Measurements from ENCODE around the gene FAM184B.

FAM184B gene

DNA sequence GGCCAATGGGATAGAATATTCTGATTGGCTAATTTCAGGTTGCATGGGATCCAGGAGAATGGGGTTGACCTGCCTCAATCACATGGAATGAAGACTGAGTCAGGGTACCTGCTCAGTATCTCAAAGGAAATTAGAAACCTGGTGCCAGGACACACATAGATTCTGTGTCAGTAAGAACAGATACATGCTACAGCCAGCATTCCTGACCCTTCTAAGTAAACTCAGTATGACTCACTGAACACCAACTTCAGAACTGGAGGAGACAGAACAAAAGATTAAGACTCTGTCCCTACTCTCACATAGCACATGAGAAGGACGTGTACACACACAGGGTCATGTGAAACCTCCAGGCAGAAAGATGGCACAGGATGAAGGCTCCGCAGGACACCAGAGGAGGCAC is 54.5 kb downstream of the FAM184B start:
- H3K4ac ChIP-seq (ENCODE audit: low read depth in 1 of 2, low read length in 2 of 2) = no peak overlapping the region
- H3K36me3 ChIP-seq (ENCODE audit: control insufficient read depth in 1 of 2, insufficient read depth in 2 of 2, low read depth in 1 of 2, low read length in 2 of 2) = no peaks in the 10 kb centered on the region
- H3K18ac ChIP-seq (ENCODE audit: low read depth in 1 of 2, low read length in 2 of 2) = no peak overlapping the region
- peaks cover 4% of the 10 kb centered on the region for H3K9me3 ChIP-seq (ENCODE audit: control insufficient read depth, low read length)
- H3K4me3 ChIP-seq (ENCODE audit: insufficient read depth in 1 of 2, low read depth in 1 of 2, low read length in 2 of 2) = no peak overlapping the region
- H2BK120ac ChIP-seq (ENCODE audit: low read depth, low read length) = no peak overlapping the region
- WGBS = 71% methylated on average over 2 of the region's 2 CpGs
- H3K4me2 ChIP-seq (ENCODE audit: low read length, poor library complexity, severe bottlenecking) = no peak overlapping the region
- no peaks in the 10 kb centered on the region for H3K4me1 ChIP-seq (ENCODE audit: control insufficient read depth, insufficient read depth, low read depth, low read length)
- H2BK5ac ChIP-seq (ENCODE audit: low read depth, low read length, poor library complexity, severe bottlenecking) = no peak overlapping the region
- H4K8ac ChIP-seq (ENCODE audit: low read length) = no peak overlapping the region
- H2AK5ac ChIP-seq (ENCODE audit: low read length, severe bottlenecking) = no peak overlapping the region
- no peak overlapping the region for H2BK15ac ChIP-seq (ENCODE audit: low read depth, poor library complexity, severe bottlenecking)
- no peak overlapping the region for H2AFZ ChIP-seq (ENCODE audit: low read depth, low read length)
- no peaks in the 10 kb centered on the region for H3K27me3 ChIP-seq (ENCODE audit: control insufficient read depth in 1 of 2, insufficient read depth in 1 of 2, low read length in 2 of 2)
- H4K91ac ChIP-seq (ENCODE audit: low read length) = no peak overlapping the region
- no peak overlapping the region for H2BK12ac ChIP-seq (ENCODE audit: low read length in 2 of 2)
- H3K14ac ChIP-seq (ENCODE audit: low read length in 2 of 2) = no peak overlapping the region
- no peaks in the 10 kb centered on the region for H3K79me1 ChIP-seq (replicated peaks; ENCODE audit: low read length, poor library complexity, severe bottlenecking)
- no peak overlapping the region for H3K23ac ChIP-seq (ENCODE audit: low read length in 2 of 2)
- no peak overlapping the region for H3K9ac ChIP-seq (ENCODE audit: low read length)
- no peak for DNase-seq
- no peak overlapping the region for H3K27ac ChIP-seq (ENCODE audit: low read length, poor library complexity, severe bottlenecking)

DNA sequence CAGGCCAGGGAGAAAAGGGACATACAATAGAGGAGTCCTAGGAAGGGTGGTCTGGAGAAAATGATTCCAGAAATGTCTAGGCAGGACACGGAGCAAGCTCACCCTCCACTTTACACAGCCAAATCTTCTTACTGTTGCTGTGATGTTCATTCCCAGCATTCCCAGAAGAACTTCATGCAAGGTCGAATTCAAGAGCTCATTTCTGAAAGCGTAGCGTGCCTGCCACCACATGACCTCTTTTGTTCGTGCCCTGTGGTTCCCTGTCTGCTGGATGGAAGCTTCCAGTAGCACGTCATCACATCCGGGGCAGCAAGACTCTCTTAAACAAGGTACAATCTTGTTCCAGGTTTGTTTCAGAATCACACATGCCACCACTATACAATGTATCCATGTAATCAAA is 57.8 kb downstream of the FAM184B start:
- Histone ChIP-seq H3K9me3 (ENCODE audit: control insufficient read depth, low read length) (peaks cover 4% of the 10 kb centered on the region), H3K23ac (ENCODE audit: low read length in 2 of 2) (no peak overlapping the region), H3K4me1 (ENCODE audit: control insufficient read depth, insufficient read depth, low read depth, low read length) (peaks cover 3% of the 10 kb centered on the region), H3K4me3 (ENCODE audit: insufficient read depth in 1 of 2, low read depth in 1 of 2, low read length in 2 of 2) (no peak overlapping the region), H3K36me3 (ENCODE audit: control insufficient read depth in 1 of 2, insufficient read depth in 2 of 2, low read depth in 1 of 2, low read length in 2 of 2) (no peaks in the 10 kb centered on the region), H3K79me1 (replicated peaks; ENCODE audit: low read length, poor library complexity, severe bottlenecking) (no peaks in the 10 kb centered on the region), H4K8ac (ENCODE audit: low read length) (no peak overlapping the region), H3K4me2 (ENCODE audit: low read length, poor library complexity, severe bottlenecking) (no peak overlapping the region), H3K14ac (ENCODE audit: low read length in 2 of 2) (no peak overlapping the region), H3K27ac (ENCODE audit: low read length, poor library complexity, severe bottlenecking) (no peak overlapping the region), H2BK12ac (ENCODE audit: low read length in 2 of 2) (no peak overlapping the region), H2BK15ac (ENCODE audit: low read depth, poor library complexity, severe bottlenecking) (no peak overlapping the region), H2BK120ac (ENCODE audit: low read depth, low read length) (no peak overlapping the region), H2AFZ (ENCODE audit: low read depth, low read length) (no peak overlapping the region), H3K18ac (ENCODE audit: low read depth in 1 of 2, low read length in 2 of 2) (no peak overlapping the region), H2BK5ac (ENCODE audit: low read depth, low read length, poor library complexity, severe bottlenecking) (no peak overlapping the region), H3K9ac (ENCODE audit: low read length) (no peak overlapping the region), H2AK5ac (ENCODE audit: low read length, severe bottlenecking) (no peak overlapping the region), H4K91ac (ENCODE audit: low read length) (no peak overlapping the region), H3K27me3 (ENCODE audit: control insufficient read depth in 1 of 2, insufficient read depth in 1 of 2, low read length in 2 of 2) (no peaks in the 10 kb centered on the region), H3K4ac (ENCODE audit: low read depth in 1 of 2, low read length in 2 of 2) (no peak overlapping the region)
- no peak for DNase-seq
- WGBS = 73% methylated on average over 7 of the region's 7 CpGs

DNA sequence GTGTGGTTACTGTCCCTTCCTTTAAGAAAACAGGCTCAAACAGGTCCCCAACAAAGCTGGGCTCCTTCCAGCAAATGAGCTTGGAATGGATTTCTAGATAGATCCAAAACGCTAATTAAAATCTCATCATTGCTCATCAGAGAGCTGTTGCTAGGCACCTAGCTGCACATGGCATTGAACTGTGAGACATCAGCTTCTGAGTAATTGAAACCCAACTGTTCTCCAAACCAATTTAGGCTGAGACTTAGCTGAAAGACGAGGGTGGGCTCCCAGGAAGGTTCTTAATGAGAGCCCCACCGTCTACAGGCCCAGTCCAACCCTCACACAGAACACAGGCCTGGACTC is 59.1 kb downstream of the FAM184B start:
- no peaks in the 10 kb centered on the region for H3K79me1 ChIP-seq (replicated peaks; ENCODE audit: low read length, poor library complexity, severe bottlenecking)
- no peak overlapping the region for H2AK5ac ChIP-seq (ENCODE audit: low read length, severe bottlenecking)
- no peak for DNase-seq
- H4K8ac ChIP-seq (ENCODE audit: low read length) = no peak overlapping the region
- H2BK120ac ChIP-seq (ENCODE audit: low read depth, low read length) = no peak overlapping the region
- H3K23ac ChIP-seq (ENCODE audit: low read length in 2 of 2) = no peak overlapping the region
- no peak overlapping the region for H2BK15ac ChIP-seq (ENCODE audit: low read depth, poor library complexity, severe bottlenecking)
- no peak overlapping the region for H3K4ac ChIP-seq (ENCODE audit: low read depth in 1 of 2, low read length in 2 of 2)
- WGBS = 79% methylated on average over 2 of the region's 3 CpGs
- peaks cover 3% of the 10 kb centered on the region for H3K4me1 ChIP-seq (ENCODE audit: control insufficient read depth, insufficient read depth, low read depth, low read length)
- H4K91ac ChIP-seq (ENCODE audit: low read length) = no peak overlapping the region
- no peaks in the 10 kb centered on the region for H3K9me3 ChIP-seq (ENCODE audit: control insufficient read depth, low read length)
- H2BK12ac ChIP-seq (ENCODE audit: low read length in 2 of 2) = no peak overlapping the region
- H3K27me3 ChIP-seq (ENCODE audit: control insufficient read depth in 1 of 2, insufficient read depth in 1 of 2, low read length in 2 of 2) = no peaks in the 10 kb centered on the region
- H3K4me3 ChIP-seq (ENCODE audit: insufficient read depth in 1 of 2, low read depth in 1 of 2, low read length in 2 of 2) = peak overlapping the region in 1 of 2 experiments; percentile 36
- H3K36me3 ChIP-seq (ENCODE audit: control insufficient read depth in 1 of 2, insufficient read depth in 2 of 2, low read depth in 1 of 2, low read length in 2 of 2) = no peaks in the 10 kb centered on the region
- peak overlapping the region; percentile 77 for H3K9ac ChIP-seq (ENCODE audit: low read length)
- no peak overlapping the region for H2BK5ac ChIP-seq (ENCODE audit: low read depth, low read length, poor library complexity, severe bottlenecking)
- H3K14ac ChIP-seq (ENCODE audit: low read length in 2 of 2) = no peak overlapping the region
- no peak overlapping the region for H3K18ac ChIP-seq (ENCODE audit: low read depth in 1 of 2, low read length in 2 of 2)
- H3K27ac ChIP-seq (ENCODE audit: low read length, poor library complexity, severe bottlenecking) = no peak overlapping the region
- no peak overlapping the region for H3K4me2 ChIP-seq (ENCODE audit: low read length, poor library complexity, severe bottlenecking)
- no peak overlapping the region for H2AFZ ChIP-seq (ENCODE audit: low read depth, low read length)

DNA sequence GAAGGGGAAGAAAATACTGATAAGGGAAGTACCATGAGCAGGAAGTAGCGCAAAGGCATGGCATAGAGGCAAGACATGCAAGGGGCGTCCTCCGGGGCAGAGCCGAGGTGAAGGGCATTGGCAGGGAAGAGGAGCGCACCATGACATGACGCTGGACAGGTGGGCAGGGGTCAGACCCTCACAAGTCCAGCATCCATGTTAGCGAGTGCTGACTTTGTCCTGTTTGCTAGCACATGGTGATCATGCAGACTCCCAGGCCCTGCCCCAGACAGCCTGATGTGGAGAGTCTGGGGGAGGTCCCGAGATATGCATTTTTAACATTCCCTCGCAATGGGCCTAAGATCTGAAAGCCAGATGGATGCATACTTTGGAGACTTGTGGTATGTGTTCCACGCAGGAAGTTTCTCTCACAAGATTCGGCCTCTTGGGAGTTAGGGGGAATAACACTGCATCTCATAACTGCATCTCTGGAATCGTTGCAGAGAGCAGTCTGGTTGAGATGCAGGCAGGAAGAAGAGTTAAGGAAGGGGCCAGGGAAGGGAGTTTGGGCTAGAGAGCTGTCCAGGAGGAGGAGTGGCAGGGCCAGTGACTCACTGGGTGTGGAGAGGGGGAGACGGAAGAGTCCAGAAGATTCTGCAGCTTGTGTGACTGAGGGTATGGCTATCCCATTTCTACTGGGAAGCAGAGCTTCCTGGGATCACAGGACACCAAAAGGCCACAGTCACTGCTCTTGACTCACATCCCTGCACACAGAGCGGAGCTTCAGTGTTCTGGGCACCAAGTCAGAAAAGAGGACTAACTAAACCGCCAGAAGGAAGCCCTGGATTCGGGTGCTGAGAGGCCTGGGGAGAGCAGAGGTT is 59.7 kb downstream of the FAM184B start:
- H3K9me3 ChIP-seq (ENCODE audit: control insufficient read depth, low read length) = no peaks in the 10 kb centered on the region
- no peak overlapping the region for H3K4me2 ChIP-seq (ENCODE audit: low read length, poor library complexity, severe bottlenecking)
- no peak overlapping the region for H3K27ac ChIP-seq (ENCODE audit: low read length, poor library complexity, severe bottlenecking)
- H2BK5ac ChIP-seq (ENCODE audit: low read depth, low read length, poor library complexity, severe bottlenecking) = no peak overlapping the region
- no peak overlapping the region for H3K4ac ChIP-seq (ENCODE audit: low read depth in 1 of 2, low read length in 2 of 2)
- H3K4me1 ChIP-seq (ENCODE audit: control insufficient read depth, insufficient read depth, low read depth, low read length) = peaks cover 3% of the 10 kb centered on the region
- H2AK5ac ChIP-seq (ENCODE audit: low read length, severe bottlenecking) = no peak overlapping the region
- H4K8ac ChIP-seq (ENCODE audit: low read length) = no peak overlapping the region
- WGBS = 66% methylated on average over 15 of the region's 16 CpGs
- no peak overlapping the region for H3K23ac ChIP-seq (ENCODE audit: low read length in 2 of 2)
- no peak overlapping the region for H2BK12ac ChIP-seq (ENCODE audit: low read length in 2 of 2)
- peak overlapping the region in 1 of 2 experiments; percentile 97 for H3K14ac ChIP-seq (ENCODE audit: low read length in 2 of 2)
- peak overlapping the region in 1 of 2 experiments; percentile 36 for H3K4me3 ChIP-seq (ENCODE audit: insufficient read depth in 1 of 2, low read depth in 1 of 2, low read length in 2 of 2)
- H3K27me3 ChIP-seq (ENCODE audit: control insufficient read depth in 1 of 2, insufficient read depth in 1 of 2, low read length in 2 of 2) = no peaks in the 10 kb centered on the region
- peak overlapping the region; percentile 77 for H3K9ac ChIP-seq (ENCODE audit: low read length)
- H2BK120ac ChIP-seq (ENCODE audit: low read depth, low read length) = no peak overlapping the region
- DNase-seq = no peak
- H3K79me1 ChIP-seq (replicated peaks; ENCODE audit: low read length, poor library complexity, severe bottlenecking) = no peaks in the 10 kb centered on the region
- H2AFZ ChIP-seq (ENCODE audit: low read depth, low read length) = no peak overlapping the region
- peak overlapping the region in 1 of 2 experiments; percentile 58 for H3K18ac ChIP-seq (ENCODE audit: low read depth in 1 of 2, low read length in 2 of 2)
- no peaks in the 10 kb centered on the region for H3K36me3 ChIP-seq (ENCODE audit: control insufficient read depth in 1 of 2, insufficient read depth in 2 of 2, low read depth in 1 of 2, low read length in 2 of 2)
- no peak overlapping the region for H2BK15ac ChIP-seq (ENCODE audit: low read depth, poor library complexity, severe bottlenecking)
- H4K91ac ChIP-seq (ENCODE audit: low read length) = no peak overlapping the region
